PFSK-1 (cell line): ENCODE data around the gene CIITA.

Source experiments
- FOXP2 ChIP-seq: optimal IDR thresholded peaks from 2 replicates; pipeline ENCODE3; 2011; ENCODE audit warnings: borderline replicate concordance, control low read depth, inconsistent platforms; ENCODE audit not compliant: insufficient read depth; ENCODE audit errors: extremely low read length, extremely low read depth
- POLR2AphosphoS5 ChIP-seq: IDR thresholded peaks from 2 replicates; pipeline ENCODE4 v1.6.1; 2012; ENCODE audit warnings: low read depth, mild to moderate bottlenecking, control low read depth, low read length, moderate library complexity
- SIN3A ChIP-seq: IDR thresholded peaks from 2 replicates; pipeline ENCODE4 v1.6.1; 2012; ENCODE audit warnings: mild to moderate bottlenecking, low read length, moderate library complexity, borderline replicate concordance; ENCODE audit not compliant: insufficient read depth
- TAF1 ChIP-seq: IDR thresholded peaks from 2 replicates; pipeline ENCODE4 v1.6.1; 2012; ENCODE audit warnings: low read length, control low read depth, borderline replicate concordance; ENCODE audit not compliant: insufficient read depth
- TF ChIP-seq, protein P1 (sequence below), 2 experiments: IDR thresholded peaks; 2 replicates each; pipeline versions ENCODE4 v1.6.1 to v1.8.0; 2011 to 2012; ENCODE audit warnings: low read depth in 2 of 2, low read length in 2 of 2, control low read depth in 1 of 2, inconsistent platforms in 1 of 2, mild to moderate bottlenecking in 1 of 2, moderate library complexity in 1 of 2; ENCODE audit not compliant: insufficient read depth in 1 of 2

- TF ChIP-seq POLR2AphosphoS5 = no peak
- no peak for TF ChIP-seq SIN3A
- TF ChIP-seq TAF1 = no peak
- TF ChIP-seq, protein P1, sequence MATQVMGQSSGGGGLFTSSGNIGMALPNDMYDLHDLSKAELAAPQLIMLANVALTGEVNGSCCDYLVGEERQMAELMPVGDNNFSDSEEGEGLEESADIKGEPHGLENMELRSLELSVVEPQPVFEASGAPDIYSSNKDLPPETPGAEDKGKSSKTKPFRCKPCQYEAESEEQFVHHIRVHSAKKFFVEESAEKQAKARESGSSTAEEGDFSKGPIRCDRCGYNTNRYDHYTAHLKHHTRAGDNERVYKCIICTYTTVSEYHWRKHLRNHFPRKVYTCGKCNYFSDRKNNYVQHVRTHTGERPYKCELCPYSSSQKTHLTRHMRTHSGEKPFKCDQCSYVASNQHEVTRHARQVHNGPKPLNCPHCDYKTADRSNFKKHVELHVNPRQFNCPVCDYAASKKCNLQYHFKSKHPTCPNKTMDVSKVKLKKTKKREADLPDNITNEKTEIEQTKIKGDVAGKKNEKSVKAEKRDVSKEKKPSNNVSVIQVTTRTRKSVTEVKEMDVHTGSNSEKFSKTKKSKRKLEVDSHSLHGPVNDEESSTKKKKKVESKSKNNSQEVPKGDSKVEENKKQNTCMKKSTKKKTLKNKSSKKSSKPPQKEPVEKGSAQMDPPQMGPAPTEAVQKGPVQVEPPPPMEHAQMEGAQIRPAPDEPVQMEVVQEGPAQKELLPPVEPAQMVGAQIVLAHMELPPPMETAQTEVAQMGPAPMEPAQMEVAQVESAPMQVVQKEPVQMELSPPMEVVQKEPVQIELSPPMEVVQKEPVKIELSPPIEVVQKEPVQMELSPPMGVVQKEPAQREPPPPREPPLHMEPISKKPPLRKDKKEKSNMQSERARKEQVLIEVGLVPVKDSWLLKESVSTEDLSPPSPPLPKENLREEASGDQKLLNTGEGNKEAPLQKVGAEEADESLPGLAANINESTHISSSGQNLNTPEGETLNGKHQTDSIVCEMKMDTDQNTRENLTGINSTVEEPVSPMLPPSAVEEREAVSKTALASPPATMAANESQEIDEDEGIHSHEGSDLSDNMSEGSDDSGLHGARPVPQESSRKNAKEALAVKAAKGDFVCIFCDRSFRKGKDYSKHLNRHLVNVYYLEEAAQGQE (IDR thresholded peaks at IDR 0.05; ENCODE audit: insufficient read depth in 1 of 2, low read depth in 2 of 2, low read length in 2 of 2) = no peak
- TF ChIP-seq FOXP2 = no peak
These were observed 6.0 kb downstream of the CIITA start for GRCh38 chr16:10883004-10883403.
